Stimulated activated CD4-positive, alpha-beta T cell treated with anti-CD3 and anti-CD28 coated beads, Interleukin-2, amount 100 ng/mL, for 4 hours (primary cell): Measurements from ENCODE around the gene PCGF3.
"Not testable (repeated sequence)": the region's sequence is repeated elsewhere in the genome, so short reads cannot be mapped to it uniquely, and the experiment has no call there.

Experiments used
- DNase-seq: peaks from one replicate; pipeline ENCODE4 v3.0.0-alpha.2; 2020; ENCODE audit warnings: low read depth

The PCGF3 gene

DNA sequence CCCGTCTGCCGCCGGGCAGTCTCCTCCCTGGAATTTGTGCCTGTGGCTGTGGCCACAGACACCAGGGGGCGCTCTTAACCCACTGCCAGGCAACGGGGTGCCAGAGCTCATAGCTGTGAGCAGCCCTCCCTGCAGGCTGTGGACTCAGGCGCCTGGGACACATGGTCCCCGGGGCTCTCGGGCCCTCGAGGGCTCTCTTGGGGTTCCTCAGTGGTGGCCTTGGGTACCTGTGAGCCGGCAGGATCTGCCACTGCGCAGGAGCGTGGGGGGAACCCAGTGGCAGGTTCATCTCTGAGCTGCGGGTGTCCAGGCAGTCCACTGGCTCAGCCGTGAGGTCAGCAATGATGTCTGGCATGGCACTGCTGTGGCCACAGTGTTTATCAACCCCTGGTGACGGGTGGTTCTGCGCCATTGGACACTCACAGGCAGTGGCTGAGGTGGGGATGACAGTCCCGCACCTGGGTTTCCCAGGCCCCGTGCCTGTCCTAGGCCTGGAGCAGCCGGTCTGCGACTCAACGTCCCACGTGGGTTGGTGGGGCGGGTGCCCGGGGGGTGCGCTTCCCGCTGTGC lies 37.2 kb downstream of the PCGF3 start:
- peak; percentile 70 for DNase-seq

DNA sequence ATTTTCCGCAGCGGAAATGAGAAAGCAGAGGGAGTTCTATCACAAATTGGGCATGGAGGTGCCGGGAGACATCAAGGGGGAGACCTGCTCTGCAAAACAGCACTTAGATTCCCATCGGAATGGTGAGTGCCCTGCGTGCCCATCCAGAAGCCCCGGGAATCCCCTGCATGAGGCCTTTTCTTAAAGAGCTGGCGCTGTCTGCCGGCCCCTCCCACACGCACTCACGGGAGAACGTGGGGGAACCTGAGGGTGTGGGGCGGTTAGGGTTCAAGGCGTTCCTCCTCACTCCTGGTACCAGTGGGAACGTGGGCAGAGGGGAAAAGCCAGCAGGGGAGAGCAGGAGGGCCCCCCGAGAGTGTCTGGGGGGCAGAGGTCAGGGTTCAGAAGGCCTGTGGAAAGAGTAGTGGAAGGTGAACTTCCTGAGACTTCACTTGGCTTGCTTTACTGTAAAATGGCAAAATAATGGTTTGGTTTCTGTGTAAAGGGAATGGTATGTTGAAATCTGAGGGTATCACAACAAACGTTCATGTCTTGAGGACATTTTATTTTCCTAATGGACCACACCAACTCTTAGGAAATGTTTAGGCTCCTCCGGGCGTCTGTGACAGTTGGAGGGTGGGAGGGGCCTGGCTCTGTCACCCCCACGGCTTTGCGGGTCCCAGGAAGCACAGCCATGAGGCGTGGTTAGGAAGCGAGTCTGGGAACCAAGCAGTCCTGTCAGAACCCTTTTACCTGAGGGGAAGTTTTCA lies 38.0 kb downstream of the PCGF3 start:
- no peak for DNase-seq

DNA sequence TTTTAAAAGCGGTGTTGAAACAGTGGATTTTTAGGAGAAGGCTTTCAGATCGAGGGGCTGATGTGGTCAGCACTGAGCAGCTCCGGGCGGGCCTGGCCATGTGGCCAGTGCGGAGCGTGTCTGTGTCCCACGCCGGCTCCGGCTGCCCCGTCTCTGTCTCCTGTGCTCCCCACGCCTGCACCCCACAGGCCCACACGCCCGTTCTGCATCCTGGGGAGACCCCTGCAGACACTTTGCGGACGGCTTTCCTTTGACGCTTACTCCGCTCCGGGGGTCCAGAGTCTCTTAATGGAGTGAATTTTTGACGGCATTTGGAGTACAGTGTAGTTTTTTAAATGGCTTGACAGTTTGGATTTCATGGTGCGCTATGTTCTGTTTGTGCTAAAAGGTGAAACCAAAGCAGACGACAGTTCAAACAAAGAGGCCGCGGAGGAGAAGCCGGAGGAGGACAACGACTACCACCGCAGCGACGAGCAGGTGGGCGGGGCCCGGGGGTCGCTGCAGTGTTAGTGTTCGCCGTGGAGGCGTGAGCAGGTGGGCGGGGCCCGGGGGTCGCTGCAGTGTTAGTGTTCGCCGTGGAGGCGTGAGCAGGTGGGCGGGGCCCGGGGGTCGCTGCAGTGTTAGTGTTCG lies 38.7 kb downstream of the PCGF3 start:
- DNase-seq, result no peak

DNA sequence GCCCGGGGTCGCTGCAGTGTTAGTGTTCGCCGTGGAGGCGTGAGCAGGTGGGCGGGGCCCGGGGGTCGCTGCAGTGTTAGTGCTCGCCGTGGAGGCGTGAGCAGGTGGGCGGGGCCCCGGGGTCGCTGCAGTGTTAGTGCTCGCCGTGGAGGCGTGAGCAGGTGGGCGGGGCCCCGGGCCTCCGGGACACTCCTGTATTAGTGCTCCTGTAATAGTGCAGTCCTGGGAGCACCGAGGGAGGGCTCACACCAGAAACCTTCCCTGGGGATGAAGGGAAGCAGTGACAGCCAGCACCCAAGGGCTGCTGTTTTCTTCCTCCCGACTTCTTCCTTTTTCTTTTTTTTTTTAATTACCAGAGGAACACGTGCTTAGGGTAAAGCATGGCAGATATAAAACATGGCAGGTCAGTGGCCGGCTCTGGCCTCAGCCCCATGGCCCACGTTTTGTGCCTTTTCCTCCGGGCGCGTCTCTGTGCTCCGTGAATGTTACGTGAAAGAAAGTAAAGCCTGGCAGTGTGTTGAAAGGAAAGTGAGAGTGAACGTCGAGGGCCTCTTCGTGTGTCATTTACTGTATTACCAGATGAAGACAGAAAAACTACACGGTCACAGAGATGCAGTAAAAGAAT lies 42.0 kb downstream of the PCGF3 start:
- DNase-seq, result no peak

DNA sequence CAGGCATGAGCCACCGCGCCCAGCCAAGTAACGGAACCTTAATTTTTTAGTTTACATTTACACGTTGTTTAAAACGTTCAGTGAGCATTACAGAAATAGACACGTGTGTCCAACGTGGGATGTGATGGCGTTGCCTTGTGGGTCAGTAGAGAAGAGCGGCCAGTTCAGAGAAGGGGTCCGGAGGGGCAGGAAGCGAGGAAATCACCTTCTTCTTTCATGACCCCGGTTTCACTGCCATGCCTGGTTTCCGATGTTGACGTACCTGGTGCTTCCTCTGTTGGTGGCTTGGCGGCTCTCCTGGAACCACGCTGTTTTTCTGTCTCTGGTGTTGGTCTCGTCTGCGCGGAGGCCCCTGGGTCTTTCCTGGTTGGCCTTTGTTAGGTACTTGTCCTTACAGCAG lies 42.8 kb downstream of the PCGF3 start:
- DNase-seq, result no peak

DNA sequence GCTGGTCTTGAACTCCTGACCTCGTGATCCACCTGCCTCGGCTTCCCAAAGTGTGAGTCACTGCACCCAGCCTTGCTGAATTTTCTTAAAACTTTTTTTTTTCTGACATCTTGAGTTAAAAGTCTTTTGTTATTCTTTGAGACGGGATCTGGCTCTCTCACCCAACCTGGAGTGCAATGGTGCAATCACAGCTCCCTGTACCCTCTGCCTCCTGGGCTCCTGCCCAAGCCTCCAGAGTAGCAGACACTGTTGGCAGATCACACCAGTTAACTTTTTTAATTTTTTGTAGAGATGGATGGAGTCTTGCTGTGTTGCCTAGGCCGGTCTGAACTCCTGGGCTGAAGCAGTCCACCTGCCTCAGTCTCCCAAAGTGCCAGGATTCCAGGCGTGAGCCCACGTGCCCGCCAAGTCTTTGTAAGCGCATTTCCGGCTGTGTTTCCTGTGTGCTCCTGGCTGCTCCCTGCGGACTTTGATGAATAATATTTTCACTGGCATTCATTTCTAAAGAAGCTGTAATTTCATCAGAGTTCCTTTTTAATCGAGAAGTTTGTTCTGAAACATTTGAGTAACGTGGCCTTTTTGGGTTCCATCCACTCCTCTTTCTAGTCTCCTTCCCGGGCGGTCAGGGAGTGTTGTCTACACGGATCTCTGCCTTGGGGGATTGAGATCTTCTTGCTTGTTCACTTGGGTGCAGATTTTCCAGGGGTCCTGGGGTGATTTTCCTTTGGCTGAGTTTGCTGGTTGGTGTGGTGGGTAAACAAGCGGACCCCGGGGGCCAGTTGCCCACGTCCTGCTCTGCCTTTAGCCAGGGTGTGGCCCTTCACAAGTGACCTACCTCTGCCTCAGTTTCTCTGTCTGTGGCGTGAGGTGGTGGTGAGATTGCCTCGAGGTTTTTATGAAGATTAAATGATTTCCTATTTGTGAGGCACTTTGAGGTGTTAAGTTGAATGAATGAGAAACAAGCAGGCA lies 44.4 kb downstream of the PCGF3 start:
- no peak for DNase-seq

DNA sequence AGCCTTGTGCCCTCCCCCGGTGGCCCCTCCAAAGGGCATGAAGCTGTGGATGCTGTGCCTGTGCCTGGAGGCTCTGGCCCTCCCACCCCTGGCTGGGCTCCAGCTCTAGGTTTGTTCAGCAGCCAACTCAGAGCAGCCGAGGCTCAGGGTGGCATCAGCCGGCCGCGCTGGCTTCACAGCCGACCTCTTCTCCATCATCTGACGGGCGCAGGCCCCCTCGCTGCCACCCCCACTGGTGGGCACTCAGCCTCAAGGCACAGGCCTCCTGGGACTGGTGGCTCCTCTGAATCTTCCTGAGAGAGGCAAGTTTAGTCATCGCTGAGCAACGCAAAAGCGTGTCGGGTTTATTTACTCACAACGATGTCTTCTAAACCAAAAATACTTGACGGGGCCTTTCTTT lies 46.0 kb downstream of the PCGF3 start:
- DNase-seq, result no peak

DNA sequence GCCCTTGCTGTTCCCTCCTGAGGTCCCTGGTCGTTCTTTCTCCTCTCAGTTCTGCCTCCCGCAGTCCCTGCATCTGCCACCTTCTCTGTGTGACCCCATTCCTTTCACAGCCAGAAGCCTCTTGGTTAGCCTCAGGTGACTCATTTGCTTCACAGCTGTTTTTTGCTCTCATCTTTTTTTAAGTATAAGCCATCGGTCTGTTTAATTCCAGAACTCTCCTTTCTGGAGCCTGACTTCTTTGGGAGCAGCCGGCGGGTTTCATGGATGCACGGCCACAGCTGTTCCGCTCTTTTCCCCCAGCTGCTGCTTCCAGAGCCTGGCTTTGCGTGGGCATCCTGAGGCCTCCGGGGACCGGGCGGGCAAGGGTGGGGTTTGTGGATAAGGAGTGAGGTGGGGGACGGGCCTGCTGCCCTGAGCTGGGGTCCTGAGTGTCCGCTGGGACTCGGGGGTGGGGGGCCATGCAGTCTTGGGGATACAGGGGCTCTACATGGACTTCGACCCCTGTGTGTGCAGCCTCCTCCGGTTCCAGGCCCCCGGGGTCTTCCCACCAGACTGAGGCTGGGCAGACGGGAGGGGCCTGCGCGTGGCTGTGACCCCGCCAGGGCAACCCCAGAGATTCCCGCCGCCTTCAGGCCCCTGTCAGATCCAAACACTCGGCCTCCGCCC lies 46.7 kb downstream of the PCGF3 start:
- DNase-seq, result no peak

DNA sequence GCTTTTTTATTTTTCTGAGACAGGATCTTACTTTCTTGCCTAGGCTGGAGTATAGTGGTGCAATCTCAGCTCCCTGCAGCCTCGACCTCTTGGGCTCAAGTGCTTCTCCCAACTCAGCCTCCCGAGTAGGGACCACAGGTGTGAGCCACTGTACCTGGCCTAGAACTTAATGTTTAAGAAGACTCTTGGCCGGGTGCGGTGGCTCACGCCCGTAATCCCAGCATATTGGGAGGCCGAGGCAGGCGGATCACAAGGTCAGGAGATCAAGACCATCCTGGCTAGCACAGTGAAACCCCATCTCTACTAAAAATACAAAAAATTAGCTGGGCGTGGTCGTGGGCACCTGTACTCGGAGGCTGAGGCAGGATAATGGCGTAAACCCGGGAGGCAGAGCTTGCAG lies 47.6 kb downstream of the PCGF3 start:
- not testable (repeated sequence) for DNase-seq

DNA sequence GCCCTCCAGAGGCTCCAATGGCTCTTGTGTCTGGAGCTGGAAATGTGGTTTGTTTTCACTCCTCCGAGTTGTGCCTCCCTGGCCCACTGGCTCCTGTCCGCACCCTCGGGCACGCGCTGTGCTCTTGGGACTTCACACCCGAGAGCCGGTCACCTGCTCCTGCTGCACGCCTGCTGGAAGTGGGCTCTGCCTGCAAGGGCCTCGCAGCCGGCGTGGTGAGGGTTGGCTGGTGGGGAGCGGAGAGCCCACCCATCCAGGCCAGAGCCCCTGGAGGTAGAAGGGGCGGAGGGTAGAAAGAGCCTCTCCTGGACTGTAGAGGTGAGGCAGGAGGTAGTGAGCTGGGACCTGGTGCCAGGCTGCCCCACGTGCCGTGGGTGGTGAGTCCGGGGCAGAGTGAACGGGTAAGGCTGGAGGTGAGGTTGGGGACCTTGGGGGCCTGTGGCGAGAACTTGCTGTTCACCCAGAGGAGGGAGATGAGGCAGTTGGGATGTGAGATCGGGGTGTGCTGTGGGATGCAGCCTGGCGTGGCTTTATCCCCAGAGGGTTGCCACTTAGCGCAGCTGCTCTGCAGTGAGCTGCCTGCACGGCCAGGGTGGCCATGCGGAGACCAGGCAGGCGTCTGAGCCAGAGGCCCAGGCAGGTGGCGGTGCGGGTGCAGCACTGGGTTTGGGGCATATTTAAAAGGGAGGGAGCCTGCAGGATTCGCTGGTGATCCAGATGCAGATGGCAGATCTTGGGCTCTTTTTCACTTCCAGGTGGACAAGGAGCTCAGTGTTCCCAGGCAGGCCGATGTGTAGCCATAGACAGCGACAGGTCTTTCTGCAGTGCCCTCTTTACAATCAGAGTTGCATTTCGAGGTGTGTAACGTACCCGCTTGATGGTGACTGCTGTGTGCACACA lies 48.8 kb downstream of the PCGF3 start:
- no peak for DNase-seq

DNA sequence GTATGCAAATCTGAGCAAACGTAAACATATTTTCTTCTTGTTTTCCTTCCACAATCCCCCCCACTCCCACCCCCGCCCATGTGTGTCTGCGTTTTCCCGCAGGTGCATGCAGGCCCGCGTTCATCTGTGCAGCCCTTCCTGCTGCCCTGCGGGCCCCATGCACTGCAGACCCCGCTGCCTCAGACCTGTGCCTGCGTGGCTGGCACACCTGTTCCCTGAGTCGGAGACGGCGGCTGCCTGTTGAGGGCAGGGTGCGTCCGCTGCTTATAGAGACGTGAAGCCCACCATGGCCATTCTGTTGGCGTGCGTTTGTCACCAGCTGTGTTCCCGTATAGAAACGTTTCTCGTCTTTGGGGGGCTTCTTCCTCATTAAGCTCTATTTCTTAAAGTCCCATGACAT lies 51.5 kb downstream of the PCGF3 start:
- no peak for DNase-seq

DNA sequence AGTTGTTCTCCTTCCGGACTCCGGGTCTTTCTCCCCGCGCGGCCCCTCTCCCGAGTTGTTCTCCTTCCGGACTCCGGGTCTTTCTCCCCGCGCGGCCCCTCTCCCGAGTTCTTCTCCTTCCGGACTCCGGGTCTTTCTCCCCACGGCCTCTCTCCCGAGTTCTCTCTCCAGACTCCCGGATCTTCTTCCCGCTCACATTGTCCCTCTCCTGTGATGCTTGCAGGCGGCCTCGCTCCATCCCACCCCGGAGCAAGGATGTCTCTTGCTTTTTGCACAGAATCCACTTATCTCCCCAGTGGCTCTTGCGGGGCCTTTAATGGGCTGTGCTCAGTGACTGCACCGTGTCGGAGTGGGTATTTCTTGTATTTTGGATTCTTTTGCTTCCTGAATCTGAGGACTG lies 54.2 kb downstream of the PCGF3 start:
- not testable (repeated sequence) for DNase-seq

DNA sequence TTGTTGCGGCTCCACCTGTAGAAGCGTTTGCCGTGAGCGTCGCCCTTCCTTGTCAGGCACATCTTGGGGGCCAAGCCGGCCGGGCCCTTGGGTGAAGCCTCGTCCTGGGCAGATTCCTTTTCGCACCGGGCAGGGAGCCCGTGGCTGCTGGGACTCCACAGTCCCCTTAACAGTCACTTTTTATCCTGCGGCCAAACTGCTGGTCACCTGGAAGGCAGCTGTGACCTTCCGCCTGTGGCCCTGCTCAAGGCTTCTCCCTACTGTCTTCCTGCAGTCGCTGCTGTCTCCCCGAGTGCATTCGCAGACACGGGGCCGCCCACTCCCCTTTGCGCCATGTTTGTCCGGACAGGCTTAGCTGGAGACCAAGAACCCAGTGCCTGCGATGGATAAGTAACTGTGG lies 55.0 kb downstream of the PCGF3 start:
- no peak for DNase-seq

DNA sequence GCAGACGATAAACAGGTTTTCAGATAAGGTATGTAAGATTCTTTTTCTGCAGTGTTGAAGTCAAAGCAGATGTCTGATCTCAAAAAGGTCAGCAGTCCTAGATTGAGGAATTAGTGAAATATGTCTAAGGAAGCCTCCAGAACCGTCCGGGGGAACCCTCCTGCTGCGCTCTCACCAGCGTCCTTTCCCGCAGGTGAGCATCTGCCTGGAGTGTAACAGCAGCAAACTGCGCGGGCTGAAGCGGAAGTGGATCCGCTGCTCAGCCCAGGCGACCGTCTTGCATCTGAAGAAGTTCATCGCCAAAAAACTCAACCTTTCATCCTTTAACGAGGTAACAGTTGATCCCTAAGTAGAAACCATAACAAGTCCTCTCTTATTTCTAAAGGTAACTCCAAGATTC lies 55.5 kb downstream of the PCGF3 start:
- no peak for DNase-seq

DNA sequence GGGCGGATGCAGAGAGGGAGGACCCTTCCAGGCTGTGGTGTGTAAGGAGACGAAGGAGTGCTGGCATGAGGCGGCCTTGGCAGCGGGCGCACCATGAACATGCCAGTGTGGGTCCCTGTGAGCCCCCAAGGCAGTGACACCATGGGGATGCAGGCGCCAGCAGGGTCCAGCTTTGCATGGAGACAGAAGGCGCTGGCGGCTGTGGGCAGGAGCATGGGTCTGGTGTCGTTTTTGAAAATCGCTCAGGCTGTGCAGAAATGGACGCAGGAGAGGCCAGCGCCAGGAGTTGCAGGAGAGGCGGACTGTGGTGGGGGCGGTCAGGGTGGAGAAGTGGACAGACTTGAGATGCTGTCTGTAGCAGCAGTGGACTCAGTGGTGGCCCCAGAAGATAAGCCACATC lies 56.1 kb downstream of the PCGF3 start:
- DNase-seq, result no peak

DNA sequence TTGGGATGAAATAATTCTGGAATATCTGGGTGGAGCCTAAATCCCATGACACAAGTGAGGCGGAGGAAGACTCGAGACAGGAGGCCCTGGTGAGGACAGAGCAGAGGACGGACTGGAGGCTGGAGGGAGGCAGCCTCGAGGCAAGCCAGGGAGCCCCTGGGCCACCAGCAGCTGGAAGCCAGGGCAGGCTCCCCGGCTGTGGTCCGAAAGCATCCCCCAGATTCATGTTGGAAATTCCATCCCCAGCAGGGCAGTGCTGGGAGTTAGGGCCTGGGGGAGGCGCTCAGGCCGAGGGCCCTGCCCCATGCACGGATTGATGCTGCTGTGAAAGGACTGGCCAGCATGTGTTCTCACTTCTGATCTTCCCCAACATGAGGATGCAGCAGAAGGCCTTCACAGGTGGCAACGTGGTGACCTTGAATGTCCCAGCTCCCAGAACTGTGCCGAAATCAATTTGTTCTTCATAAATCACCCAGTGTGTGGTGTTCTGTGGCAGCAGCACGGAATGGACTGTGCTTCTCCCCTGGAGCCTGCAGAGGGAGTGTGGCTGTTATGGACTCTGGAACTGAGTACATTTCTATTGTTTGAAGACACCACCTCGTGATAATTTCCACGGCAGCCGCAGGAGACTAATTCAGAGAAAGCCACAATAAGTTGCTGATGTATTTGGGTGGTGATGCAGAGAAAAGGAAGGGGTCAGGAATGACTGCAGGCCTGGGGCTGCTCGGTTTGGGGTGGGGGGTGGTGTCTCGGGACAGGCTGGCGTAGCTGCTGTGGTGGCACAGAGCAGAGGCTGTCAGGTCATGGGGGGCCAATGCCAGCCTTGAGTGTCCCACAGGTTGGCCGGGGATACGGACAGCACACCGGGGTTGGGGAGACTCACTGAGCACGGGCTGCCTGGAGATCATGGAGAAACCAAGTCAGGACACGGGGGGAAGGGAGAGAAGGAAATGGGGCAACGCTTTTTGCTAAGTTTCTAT lies 56.9 kb downstream of the PCGF3 start:
- no peak for DNase-seq

DNA sequence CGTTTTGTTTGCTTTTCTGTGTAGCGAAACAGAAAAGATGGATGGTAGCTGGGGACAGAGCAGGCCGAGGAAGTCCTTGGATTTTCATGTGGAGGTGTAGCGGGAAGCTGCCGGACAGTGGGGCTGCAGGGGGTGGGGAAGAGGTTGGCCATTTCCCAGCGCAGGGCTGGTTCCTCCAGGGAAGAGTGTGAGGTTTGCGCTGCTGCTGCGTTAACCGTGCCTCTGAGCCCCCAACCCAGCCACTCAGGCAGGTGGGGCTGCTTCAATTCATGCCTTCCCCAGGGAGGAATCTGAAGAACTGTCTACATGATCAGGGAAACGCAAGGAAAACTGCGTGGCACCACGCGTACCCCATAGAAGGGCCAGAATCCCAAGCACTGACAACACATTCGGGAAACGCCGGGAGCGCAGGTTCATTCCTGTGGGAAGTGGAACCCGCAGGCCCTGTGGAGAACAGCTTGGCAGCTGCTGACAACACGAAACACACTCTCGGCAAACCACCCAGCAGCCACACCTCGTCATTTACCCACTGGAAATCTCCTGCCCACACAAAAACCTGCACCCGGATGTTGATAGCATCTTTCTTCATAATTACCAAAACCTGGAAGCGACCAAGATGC lies 57.7 kb downstream of the PCGF3 start:
- DNase-seq, result no peak

DNA sequence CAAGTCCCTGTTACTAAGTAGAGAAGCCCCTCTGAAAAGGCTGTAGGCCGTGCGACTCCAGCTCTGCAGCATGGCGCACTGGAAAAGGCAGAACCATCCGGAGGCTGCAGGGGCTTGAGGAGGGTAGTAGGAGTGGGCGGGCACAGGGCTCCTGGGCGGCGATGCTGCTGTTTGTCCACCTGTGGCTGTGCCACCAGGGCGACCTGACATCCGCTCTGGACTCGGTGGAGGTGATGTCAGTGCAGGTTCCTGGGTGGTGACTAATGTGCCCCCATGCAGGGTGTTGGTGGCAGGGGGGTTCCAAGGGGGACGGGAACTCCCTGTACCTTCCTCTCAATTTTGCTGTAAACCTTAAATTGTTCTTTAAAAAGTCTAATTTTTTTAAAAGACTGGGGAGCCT lies 58.3 kb downstream of the PCGF3 start:
- DNase-seq, result no peak
